ENCODE data around the gene RBAK.
"Not testable (repeated sequence)": the region's sequence is repeated elsewhere in the genome, so short reads cannot be mapped to it uniquely, and the experiment has no call there.

RBAK gene

DNA sequence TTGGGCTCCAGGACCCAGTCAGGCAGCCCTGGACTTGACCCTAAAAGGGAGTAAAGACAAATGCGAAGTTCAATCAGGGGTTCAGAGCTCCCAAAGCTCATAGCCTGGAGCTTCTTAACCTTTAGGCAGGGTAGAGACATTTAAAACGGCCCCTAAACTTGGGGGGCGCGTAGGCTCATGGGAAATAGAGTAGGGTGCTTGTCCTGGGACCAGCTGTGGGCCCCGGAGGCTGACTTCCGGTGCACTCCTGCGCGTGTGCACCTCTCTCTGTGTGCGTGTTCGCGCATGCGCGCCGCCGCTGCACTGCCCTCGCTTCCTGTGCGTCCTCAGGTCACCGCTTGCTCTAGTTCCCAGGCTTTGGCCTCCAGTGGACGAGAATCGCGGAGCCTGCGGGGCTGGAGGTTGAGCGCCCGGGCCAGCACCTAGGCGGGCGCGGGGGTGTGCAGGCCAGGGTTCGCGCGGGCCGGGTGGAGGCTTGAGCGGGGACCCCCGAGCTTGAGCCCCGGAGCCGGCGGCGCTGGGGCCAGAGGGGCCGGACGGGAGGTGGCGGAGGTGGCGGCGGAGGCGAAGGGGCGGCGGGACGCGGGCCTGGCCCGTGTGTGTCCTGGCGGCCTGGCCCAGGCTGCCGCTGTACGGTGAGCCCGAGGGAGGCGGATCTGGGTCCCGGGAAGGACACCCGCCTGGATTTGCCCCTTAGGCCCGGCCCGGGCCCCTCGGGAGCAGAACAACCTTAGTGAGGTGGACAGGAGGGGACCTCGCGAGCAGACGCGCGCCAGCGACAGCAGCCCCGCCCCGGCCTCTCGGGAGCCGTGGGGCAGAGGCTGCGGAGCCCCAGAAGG lies at the start of gene RBAK:
TSS of gene RBAK (plus strand) at position 303 of the 839 bp plus-strand sequence. CDS start 2,217 bp downstream, outside the sequence.
- no peak for FAIRE-seq

DNA sequence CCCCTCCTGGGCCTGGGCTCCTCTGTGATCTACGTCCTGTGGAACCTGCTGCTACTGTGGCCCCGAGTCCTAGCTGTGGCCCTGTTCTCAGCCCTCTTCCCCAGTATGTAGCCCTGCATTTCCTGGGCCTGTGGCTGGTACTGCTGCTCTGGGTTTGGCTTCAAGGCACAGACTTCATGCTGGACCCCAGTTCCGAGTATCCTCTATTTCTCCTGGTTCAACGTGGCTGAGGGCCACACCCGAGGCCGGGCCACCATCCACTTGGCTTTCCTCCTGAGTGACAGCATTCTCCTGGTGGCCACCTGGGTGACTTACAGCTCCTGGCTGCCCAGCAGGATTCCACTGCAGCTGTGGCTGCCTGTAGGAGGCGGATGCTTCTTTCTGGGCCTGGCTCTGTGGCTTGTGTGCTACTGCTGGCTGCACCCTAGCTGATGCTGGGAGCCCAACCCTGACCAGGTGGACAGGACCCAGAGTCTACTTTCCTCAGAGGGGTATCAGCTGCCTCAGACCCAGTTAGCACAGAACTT lies 48.9 kb upstream of the RBAK start:
- FAIRE-seq: no peak

DNA sequence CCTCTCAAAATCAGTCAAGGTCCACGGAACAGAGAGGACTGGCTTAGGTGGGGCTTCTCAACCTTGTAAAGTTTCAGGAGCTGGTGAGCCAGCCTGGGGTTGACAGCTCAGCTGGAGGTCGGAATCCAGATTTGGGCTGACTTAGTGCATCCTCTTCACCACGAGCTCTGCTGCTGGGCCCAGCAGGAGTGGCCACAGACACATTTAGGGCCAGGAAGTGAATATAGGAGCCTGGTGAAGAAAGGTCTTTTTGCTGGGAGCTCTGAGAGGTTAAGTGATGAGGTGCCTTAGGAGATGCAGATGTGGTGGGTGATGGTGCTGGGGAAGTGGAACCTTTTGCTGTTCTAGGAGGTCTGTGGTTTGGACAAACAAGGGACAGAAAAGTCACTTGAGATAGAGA lies 47.4 kb upstream of the RBAK start:
- no peak for FAIRE-seq

DNA sequence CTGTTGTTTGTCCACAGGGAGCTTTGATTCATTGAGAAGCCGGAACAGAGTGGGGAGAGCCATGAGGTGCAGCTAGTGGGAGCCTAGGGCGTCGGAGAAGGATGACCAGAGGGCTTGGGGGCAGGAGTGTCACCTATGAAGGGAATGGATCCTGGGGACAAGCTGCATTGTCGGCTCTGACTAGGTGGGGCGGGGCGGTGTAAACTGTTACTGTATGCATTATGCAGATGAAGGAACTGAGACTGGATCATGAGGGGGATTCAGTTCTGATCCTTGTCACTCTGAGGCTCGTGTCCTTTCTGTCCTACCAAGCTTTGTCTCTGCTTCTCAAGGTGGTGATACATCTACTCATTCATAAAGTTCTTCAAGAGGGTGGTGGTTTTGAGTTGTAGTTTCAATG lies 46.8 kb upstream of the RBAK start:
- no peak for FAIRE-seq

DNA sequence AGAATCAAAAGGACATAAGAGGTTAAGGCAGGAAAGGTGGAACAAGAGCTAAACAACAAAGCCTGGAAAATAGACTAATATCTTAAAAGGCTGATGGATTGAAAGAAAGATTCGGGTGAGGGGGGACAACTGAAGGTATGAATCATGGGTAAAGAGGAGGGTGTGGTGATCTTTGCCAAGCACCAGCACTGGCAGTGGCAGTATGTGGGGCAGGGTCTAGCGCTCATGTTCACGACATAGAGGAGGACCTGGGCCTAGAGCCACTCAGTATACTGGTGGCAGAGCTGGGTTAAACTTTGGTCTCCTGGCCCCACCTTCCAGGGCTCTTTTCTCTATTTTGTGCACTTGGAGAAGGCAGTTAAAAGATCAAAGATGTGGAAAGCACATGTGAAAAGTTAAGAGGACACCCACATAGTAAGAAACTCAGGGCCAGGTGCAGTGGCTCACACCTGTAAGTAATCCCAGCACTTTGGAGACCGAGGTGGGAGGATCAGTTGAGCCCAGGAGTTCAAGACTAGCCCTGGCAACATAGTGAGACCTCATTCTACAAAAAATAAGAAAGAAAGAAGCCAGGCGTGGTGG lies 46.2 kb upstream of the RBAK start:
- FAIRE-seq: no peak

DNA sequence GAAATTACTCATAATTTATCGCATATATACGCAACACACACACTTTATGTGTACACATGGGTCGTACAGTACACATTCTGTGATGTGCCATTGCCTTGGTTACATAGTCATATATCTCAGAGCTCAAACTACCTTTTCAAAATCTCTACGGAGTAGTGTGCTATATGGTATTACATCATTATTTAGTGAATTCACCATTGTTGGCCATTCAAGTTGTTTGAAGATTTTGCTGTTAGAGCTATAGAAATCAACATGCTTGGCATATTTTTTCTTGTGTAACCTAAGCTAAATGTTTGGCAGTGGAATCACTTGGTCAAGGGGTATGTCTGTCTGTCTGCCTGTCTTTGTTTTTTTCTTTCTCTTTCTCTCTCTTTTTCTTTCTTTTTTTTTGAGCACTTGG lies 44.7 kb upstream of the RBAK start:
- no peak for FAIRE-seq

DNA sequence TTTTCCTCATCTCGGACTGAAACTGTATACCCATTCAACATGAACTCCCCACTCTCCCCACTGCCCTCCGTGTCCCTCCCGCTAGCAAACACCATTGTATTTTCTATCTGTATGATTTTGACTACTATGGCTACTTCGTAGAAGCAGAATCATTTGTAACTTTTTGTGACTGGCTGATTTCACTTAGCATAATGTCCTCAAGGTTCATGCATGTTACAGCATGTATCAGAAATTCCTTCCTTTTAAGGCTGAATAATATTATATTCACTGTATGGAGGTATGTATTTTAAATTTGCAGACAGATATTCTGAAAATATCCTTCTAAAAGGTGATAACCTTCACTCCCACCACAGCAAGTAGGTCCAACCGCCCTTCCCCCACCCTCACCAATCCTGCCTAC lies 43.7 kb upstream of the RBAK start:
- no peak for FAIRE-seq

DNA sequence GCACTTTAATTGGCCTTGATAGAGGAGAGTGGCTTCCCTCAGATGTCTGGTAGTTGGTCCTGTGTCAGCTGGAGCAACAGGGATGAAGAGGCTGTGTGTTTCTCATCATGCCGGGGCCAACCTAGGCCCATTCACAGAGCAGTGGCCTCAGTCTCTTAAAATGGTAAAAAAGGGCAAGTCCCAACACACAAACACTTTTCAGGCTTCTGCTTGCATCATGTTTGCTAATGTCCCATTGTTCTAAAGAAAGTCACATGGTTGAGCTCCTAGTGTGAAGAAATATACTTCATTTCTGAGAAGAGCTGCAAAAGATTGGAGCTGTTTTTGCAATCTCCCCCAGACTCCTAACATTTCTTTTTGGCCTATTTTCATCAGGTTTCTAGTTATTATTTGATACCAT lies 40.6 kb upstream of the RBAK start:
- no peak for FAIRE-seq

DNA sequence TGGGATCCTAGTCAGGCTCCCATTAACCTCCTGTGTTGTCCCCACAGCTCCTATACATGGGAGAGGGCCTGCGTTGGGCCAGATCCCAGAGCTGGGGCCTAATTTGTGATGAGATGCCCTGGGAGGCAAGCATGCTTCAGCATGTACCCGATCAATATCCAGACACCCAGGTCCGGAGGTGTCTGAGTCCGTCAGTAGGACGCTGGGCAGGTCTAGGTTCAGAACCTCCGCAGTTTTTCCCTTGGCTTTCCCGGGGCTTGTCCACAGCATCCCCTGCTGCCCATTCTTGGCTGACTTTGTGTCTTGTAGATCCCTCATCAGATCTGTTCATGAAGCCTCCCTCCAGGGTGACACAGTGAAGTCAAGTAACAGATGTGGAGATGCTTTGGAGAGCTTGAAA lies 32.7 kb upstream of the RBAK start:
- FAIRE-seq: no peak

DNA sequence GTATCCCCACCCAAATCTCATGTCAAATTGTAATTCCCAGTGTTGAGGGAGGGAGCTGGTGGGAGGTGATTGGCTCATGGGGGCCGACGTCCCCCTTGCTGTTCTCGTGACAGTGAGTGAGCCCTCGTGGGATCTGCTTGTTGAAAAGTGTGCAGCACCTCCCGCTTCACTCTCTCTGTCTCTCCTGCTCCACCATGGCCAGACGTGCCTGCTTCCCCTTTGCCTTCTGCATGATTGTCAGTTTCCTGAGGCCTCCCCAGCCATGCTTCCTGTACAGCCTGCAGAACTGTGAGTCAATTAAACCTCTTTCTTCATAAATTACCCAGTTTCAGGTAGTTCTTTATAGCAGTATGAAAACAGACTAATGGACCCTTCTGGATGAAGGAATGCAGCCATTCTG lies 29.7 kb upstream of the RBAK start:
- FAIRE-seq: not testable (repeated sequence)

DNA sequence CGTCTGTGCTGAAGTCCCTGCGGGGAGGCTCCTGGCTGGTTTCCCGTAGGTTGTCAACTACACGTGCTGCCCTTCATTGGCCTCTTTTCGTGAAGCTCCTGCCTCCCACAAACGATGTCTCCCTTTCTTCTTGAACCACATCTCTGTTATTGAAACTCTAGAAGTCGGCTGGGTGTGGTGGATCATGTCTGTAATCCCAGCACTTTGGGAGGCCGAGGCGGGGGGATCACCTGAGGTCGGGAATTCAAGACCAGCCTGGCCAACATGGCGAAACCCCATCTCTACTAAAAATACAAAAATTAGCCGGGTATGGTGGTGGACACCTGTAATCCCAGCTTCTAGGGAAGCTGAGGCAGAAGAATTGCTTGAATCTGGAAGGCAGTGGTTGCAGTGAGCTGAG lies 28.0 kb upstream of the RBAK start:
- not testable (repeated sequence) for FAIRE-seq

DNA sequence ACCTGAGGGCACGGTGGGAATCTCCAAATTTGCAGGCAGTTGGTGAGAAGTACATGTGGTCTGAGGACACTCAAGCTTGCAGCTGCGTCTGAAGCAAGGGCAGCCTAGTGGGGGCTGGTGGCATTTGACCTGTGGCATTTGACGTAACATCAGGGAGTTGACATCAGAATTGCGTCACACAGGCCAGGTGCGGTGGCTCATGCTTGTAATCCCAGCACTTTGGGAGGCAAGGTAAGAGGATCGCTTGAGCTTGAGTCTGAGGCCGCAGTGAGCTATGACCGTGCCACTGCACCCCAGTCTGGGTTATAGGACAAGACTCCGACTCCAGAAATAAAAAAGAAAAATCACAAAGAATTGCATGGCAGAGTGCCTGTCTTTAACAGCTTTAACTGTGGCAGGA lies 25.6 kb upstream of the RBAK start:
- no peak for FAIRE-seq

DNA sequence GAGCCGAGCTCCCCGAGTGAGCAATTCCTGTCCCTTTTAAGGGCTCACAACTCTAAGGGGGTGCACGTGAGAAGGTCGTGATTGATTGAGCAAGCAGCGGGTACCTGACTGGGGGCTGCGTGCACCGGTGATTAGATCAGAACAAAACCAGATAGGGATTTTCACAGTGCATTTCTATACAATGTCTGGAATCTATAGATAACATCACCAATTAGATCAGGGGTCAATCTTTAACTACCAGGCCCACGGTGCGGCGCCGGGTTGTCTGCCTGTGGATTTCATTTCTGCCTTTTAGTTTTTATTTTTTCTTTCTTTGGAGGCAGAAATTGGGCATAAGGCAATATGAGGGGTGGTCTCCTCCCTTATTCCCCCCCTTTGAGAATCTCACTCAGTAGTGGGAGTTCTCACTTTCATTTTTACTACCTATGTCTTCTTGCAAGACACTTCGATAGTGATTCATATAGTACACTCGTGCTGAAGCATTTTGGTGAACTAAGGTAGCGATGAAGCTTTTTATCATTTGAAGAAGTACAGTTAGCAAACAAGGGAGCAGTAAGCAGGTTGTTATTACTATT lies 24.6 kb upstream of the RBAK start:
- not testable (repeated sequence) for FAIRE-seq

DNA sequence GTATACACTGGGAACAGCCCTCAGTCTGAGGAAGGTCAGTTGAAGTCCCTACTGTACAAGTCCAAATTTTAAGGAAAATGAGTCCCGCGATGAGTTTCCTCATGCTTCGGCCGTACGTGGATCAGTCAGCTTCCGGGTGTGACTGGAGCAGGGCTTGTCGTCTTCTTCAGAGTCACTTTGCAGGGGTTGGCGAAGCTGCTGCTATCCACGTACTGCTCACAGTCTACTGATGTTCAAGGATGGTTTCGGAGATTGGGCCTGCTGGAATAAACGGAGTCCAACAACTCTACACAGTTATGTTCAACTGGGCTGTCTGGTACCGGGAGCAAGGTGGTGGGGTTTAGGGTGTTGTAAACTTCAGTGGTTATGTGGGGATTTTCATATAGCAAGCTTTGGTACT lies 22.0 kb upstream of the RBAK start:
- not testable (repeated sequence) for FAIRE-seq

DNA sequence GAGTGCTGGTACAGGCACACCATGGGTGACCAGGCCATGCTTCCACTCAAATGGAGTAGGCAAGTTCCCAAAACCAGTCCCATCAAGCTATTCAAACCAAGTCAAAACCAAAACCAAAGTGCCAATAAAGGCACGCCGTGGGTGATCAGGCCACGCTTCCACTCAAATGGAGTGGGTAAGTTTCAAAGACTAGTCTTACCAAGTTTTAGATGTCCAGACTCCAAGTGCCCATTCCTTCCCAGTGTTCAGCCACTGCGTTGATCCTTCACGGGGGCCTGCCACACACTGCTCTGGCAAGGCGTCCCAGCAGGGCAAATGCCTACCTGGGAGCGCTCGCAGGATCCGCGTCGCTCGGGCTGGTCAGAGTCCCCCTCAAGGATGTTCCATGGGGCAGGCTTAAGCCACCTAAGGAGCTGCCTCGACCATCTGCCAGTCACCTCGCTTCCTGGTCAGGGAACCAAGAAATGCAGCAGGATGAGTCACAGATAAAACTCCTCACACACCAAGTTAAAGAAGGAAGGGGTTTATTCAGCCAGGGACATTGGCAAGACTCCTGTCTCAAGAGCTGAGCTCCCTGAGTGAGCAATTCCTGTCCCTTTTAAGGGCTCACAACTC lies 17.8 kb upstream of the RBAK start:
- FAIRE-seq: not testable (repeated sequence)

DNA sequence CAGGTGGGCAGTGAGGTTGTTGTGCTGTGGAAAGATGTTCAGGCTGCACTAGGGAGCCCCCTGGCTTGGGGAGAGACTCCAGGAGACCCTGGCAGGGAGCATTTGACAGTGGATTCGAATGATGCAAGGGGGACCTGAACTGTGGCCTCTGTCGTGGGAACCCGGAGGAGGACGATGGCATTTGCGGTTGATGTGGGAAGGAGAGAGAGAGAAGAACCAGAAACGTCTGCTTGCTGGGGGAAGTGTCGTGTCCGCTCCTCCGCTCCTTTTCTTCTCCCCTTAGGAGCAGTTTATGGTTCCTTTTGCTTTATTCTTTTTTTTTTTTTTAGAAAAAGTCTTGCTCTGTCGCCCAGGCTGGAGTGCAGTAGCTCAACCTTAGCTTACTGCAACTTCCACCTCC lies 12.5 kb upstream of the RBAK start:
- not testable (repeated sequence) for FAIRE-seq

DNA sequence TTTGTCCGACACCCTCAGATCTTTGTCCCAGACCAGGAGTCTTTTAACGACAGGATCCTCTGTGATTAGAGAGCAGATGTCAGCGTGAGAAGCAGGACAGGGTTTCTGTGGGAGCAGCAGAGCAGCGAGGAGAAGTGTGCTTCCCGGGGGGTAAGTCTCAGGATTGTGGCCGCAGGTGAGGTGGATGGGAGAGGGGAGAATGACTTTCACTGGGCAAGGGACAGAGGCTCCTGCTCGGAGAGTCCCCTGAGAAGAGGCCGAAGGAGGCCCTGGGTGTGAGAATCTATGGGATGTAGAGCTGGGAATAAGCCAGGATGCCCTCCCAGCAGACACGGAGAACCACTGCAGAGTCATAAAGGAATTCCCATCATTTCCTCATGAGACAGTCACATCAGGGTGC lies 10.4 kb upstream of the RBAK start:
- no peak for FAIRE-seq

DNA sequence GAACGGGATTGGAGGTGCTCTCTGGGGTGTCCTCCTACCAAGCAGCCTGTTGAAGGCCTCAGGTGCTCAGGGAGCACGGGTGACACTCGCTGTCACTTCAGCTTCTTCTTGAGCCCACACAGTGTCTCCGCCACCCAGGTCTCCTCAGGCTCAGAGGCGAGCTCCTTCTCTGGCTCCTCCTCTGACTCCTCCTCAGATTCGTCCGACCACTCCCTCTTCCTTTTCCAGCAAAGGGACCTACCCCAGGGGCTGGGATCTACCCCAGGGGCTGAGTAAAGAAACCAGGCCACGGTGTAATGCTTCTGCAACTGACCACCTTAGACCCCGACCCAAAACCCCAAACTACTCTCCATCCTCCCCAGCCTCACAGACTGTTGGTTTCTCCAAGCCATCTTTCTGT lies 9.2 kb upstream of the RBAK start:
- no peak for FAIRE-seq

DNA sequence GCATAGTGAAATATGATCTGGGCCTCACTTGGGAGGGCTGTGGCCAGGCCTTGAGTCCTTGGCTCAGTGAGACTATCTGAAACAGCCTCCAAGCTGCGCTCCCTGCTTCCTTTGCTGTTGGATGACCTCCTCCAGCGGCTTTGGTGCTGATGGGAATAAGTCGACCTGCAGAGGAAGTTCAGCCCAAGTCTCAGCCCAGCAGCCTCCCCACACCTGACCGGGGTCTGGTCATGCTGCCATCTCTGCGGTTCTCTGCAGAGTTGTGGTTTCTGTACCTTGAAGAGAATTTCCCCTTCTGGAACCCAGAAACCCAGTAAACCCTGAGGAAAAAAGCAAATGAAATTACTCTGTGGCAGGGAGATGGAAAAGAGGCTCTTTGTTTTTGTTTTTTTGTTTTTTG lies 4.6 kb upstream of the RBAK start:
- no peak for FAIRE-seq

DNA sequence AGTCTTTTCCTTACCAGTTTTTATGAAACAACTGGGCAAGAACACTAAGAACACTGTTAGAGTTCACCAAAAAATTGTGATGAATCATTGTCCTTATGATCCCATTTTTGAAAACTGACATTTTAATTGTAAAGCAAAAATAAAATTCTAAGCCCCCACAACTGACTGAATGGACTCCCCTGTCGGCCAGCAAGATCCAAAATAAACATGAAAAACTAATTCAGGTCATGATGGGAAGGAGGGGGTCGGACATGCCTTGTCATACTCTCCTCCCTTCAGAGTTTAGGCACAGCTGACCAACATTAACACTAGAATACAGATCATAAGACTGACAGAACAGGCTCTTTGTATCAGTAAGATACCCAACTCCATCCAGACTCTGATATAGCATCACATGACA lies 2.0 kb upstream of the RBAK start:
- no peak for FAIRE-seq

DNA sequence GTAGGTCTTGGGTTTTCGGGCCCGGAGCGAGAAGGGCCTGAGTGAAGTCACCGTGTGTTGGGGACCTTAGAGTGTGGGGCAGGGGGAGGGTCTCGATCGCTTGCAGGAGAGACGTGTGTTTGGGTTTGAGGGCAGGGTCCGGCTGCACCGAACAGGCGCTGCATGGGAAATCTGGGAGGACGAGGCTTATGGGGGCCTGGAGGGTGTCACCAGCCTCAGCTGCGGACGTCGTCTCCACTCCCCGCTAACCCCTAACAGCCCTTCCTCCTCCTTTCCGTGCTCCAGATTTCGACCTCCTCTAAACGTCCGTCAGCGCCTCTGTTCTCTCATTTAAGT lies 705 bp downstream of the RBAK start:
- not testable (repeated sequence) for FAIRE-seq

DNA sequence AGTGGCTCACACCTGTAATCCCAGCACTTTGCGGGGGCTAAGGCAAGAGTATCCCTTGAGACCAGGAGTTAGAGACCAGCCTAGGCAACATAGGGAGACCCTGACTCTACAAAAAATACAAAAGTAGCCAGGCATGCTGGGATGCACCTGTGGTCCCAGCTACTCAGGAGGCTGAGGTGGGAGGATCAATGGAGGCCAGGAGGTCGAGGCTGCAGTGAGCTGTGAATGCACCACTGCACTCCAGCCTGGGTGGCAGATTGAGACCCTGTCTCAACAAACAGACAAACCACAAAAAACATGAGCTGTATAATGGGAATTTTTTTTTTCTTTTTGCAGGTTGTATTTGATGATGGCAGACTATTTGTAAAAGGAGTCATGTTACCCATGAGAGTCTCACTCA lies 1.5 kb downstream of the RBAK start:
- not testable (repeated sequence) for FAIRE-seq

DNA sequence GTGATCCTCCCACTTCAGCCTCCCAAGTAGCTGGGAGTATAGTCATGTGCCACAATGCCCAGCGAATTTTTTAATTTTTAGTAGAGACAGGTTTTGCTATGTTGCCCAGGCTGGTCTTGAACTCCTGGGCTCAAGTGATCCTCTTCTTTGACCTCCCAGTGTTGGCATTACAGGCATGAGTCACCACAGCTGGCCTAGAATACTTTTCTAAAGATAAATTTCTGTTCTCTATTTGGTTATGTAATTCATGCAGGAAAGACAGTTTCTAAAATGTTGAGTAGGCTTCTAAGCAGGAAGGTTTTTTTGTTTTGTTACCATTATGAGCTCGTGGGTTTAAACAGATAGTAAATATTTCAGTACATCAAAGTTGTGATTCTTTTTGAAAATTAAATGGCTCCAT lies 5.0 kb downstream of the RBAK start:
- FAIRE-seq: no peak

DNA sequence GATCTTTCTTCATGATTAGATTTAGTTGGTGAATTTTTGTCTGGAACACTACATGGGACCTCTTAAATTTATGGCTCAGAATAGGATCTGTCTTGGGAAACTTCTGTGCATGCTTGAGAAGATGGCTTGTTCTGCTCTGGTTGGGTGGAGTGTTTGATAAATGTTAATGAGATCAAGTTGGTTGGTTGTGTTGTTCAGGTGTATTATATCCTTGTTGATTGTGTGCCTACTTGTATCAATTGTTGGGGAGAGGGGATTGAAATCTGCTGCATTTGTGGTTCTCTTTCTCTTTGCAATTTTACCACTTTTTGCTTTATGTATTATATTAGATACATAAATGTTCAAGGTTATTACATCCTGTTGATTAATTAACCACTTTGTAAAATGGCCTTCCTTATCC lies 6.1 kb downstream of the RBAK start:
- not testable (repeated sequence) for FAIRE-seq
